ENCODE data around the gene CCBE1. TPM values are rescaled to one million over a fixed set of nuclear protein-coding genes. Genes with fewer than 3 reads are reported as not detected.

Gene CCBE1
- polyA plus RNA-seq, 1 donor from 2014 or later = 0.19 TPM

GRCh38 chr18:59518705-59519104 lies 178.5 kb downstream of the CCBE1 start:
- no peak overlapping the region for H3K4me2 ChIP-seq (ENCODE audit: low read length)
- no peaks in the 10 kb centered on the region for H4K20me1 ChIP-seq (ENCODE audit: insufficient read depth)
- H3K9me2 ChIP-seq (ENCODE audit: insufficient read depth, low read length) = no peaks in the 10 kb centered on the region
- no peaks in the 10 kb centered on the region for H3F3A ChIP-seq (ENCODE audit: insufficient read depth, low read length, poor library complexity, severe bottlenecking)
- H2AFZ ChIP-seq (ENCODE audit: low read depth, low read length) = no peak overlapping the region
- no peak overlapping the region for H3K4me3 ChIP-seq (ENCODE audit: low read length)
- H3K9me3 ChIP-seq (ENCODE audit: low read length) = no peaks in the 10 kb centered on the region
- H3K27ac ChIP-seq (ENCODE audit: low read length) = no peak overlapping the region
- H3K36me3 ChIP-seq (ENCODE audit: insufficient read depth, low read length) = no peaks in the 10 kb centered on the region
- H3K27me3 ChIP-seq (ENCODE audit: insufficient read depth, low read depth, low read length) = no peaks in the 10 kb centered on the region
- no peak overlapping the region for H3K9ac ChIP-seq (ENCODE audit: low read length)
- TF ChIP-seq SMC3 (conservative IDR thresholded peaks at IDR 0.05; ENCODE audit: poor library complexity) = no peak
- no peaks in the 10 kb centered on the region for H3K79me2 ChIP-seq (replicated peaks; ENCODE audit: insufficient read depth, low read length)

- Histone ChIP-seq H3K9me2 (ENCODE audit: insufficient read depth, low read length) (no peaks in the 10 kb centered on the region), H3K9me3 (ENCODE audit: low read length) (no peaks in the 10 kb centered on the region), H2AFZ (ENCODE audit: low read depth, low read length) (no peak overlapping the region), H3K36me3 (ENCODE audit: insufficient read depth, low read length) (no peaks in the 10 kb centered on the region), H3K4me3 (ENCODE audit: low read length) (no peak overlapping the region), H3K27ac (ENCODE audit: low read length) (no peak overlapping the region), H3F3A (ENCODE audit: insufficient read depth, low read length, poor library complexity, severe bottlenecking) (no peaks in the 10 kb centered on the region), H4K20me1 (ENCODE audit: insufficient read depth) (no peaks in the 10 kb centered on the region), H3K79me2 (replicated peaks; ENCODE audit: insufficient read depth, low read length) (no peaks in the 10 kb centered on the region), H3K4me2 (ENCODE audit: low read length) (no peak overlapping the region), H3K9ac (ENCODE audit: low read length) (no peak overlapping the region), H3K27me3 (ENCODE audit: insufficient read depth, low read depth, low read length) (no peaks in the 10 kb centered on the region)
- no peak for TF ChIP-seq CTCF (IDR thresholded peaks at IDR 0.05; ENCODE audit: poor library complexity, severe bottlenecking)
- no peak for TF ChIP-seq REST (IDR thresholded peaks at IDR 0.05; ENCODE audit: borderline replicate concordance)
- no peak for TF ChIP-seq TAF1 (IDR thresholded peaks at IDR 0.05; ENCODE audit: low read depth)
- TF ChIP-seq EP300 (conservative IDR thresholded peaks at IDR 0.05; ENCODE audit: poor library complexity, severe bottlenecking) = no peak
- no peak for TF ChIP-seq SMC3 (conservative IDR thresholded peaks at IDR 0.05; ENCODE audit: poor library complexity)
- TF ChIP-seq POLR2AphosphoS5 (IDR thresholded peaks at IDR 0.05) = no peak
- no peak for TF ChIP-seq EZH2 (IDR thresholded peaks at IDR 0.05; ENCODE audit: borderline replicate concordance, insufficient read depth, low read length, poor library complexity, severe bottlenecking)
- no peak for TF ChIP-seq MXI1 (conservative IDR thresholded peaks at IDR 0.05; ENCODE audit: poor library complexity, severe bottlenecking)
- no peak for TF ChIP-seq RAD21 (conservative IDR thresholded peaks at IDR 0.05)
These were observed 179.6 kb downstream of the CCBE1 start for GRCh38 chr18:59517446-59518165.
